GM23248 (cell line): ENCODE results near the gene SLC66A1. TPM values are rescaled to one million over a fixed set of nuclear protein-coding genes. Genes with fewer than 3 reads are reported as not detected.

Experiments used
- DNase-seq: peaks from one replicate; pipeline ENCODE4 v3.0.0-alpha.2; 2015
- H2AFZ ChIP-seq: fragments of 200-600 bp; sonication (generic); 2 replicates; pipeline ENCODE4 v1.6.1; 2016; ENCODE audit warnings: antibody characterized with exemption
- H3F3A ChIP-seq: fragments of 200-600 bp; sonication (generic); 2 replicates; pipeline ENCODE4 v1.6.1; 2016; ENCODE audit warnings: mild to moderate bottlenecking, antibody characterized with exemption, mixed run types; ENCODE audit not compliant: insufficient read depth
- H3K27ac ChIP-seq: fragments of 200-600 bp; sonication (generic); 2 replicates; pipeline ENCODE4 v1.5.1; 2016; ENCODE audit warnings: mild to moderate bottlenecking
- H3K27me3 ChIP-seq: fragments of 200-600 bp; sonication (generic); replicated peaks from 2 replicates; pipeline ENCODE4 v1.6.1; 2016; ENCODE audit warnings: mild to moderate bottlenecking; ENCODE audit not compliant: insufficient read depth
- H3K36me3 ChIP-seq: fragments of 200-600 bp; sonication (generic); 2 replicates; pipeline ENCODE4 v1.6.1; 2016; ENCODE audit warnings: low read depth, mild to moderate bottlenecking
- H3K4me1 ChIP-seq: fragments of 200-600 bp; sonication (generic); 2 replicates; pipeline ENCODE4 v1.6.1; 2016; ENCODE audit warnings: mild to moderate bottlenecking; ENCODE audit not compliant: insufficient read depth
- H3K4me2 ChIP-seq: fragments of 200-600 bp; sonication (generic); one replicate; pipeline ENCODE4 v1.6.1; 2016; ENCODE audit warnings: mild to moderate bottlenecking; ENCODE audit not compliant: unreplicated experiment
- H3K4me3 ChIP-seq: fragments of 200-600 bp; sonication (generic); 2 replicates; pipeline ENCODE4 v1.5.1; 2016; ENCODE audit warnings: mild to moderate bottlenecking
- H3K79me2 ChIP-seq: fragments of 200-600 bp; sonication (generic); 2 replicates; pipeline ENCODE4 v1.6.1; 2016; ENCODE audit warnings: mild to moderate bottlenecking; ENCODE audit not compliant: insufficient read depth
- H3K9ac ChIP-seq: fragments of 200-600 bp; sonication (generic); 2 replicates; pipeline ENCODE4 v1.6.1; 2016; ENCODE audit warnings: mild to moderate bottlenecking
- H3K9me2 ChIP-seq: fragments of 200-600 bp; sonication (generic); 2 replicates; pipeline ENCODE4 v1.6.1; 2016; ENCODE audit warnings: mixed run types, mild to moderate bottlenecking, moderate library complexity; ENCODE audit not compliant: insufficient read depth
- H3K9me3 ChIP-seq: fragments of 200-600 bp; sonication (generic); one replicate; pipeline ENCODE4 v1.6.1; 2017; ENCODE audit warnings: low read depth
- H4K20me1 ChIP-seq: fragments of 200-600 bp; sonication (generic); 2 replicates; pipeline ENCODE4 v1.6.0; 2016; ENCODE audit not compliant: insufficient read depth
- EZH2 ChIP-seq: fragments of 200-600 bp; sonication (generic); IDR thresholded peaks from 2 replicates; pipeline ENCODE4 v1.6.1; 2018; ENCODE audit warnings: antibody characterized with exemption, mild to moderate bottlenecking; ENCODE audit not compliant: insufficient read depth, poor library complexity, severe bottlenecking
- EZH2phosphoT487 ChIP-seq: fragments of 200-600 bp; sonication (generic); IDR thresholded peaks from 2 replicates; pipeline ENCODE4 v1.6.1; 2018; ENCODE audit warnings: antibody characterized with exemption, moderate library complexity, mild to moderate bottlenecking, low read depth; ENCODE audit not compliant: insufficient read depth
- WGBS, 2 experiments: methylation state at CpG; one replicate each; pipeline ENCODE4 v1.1.6; 2015 to 2017; ENCODE audit warnings: low lambda C conversion rate in 2 of 2, low coverage in 1 of 2; ENCODE audit errors: missing lambda C conversion rate in 2 of 2; 5-methylcytosine and 5-hydroxymethylcytosine counted together
- in situ Hi-C: fragments of 300-500 bp; cut with MboI; formaldehyde crosslinking; loops from 2 replicates; pipeline ENCODE4 v1.15.0; 2020
- polyA plus RNA-seq: library from polyadenylated mRNA; unstranded; fragments of >200 nt; fragmentation: Nextera tagmentation; extraction: Ambion mirVana; gene quantifications from 2 replicates; pipeline ENCODE4 v1.2.1, GENCODE V29; 2016
- small RNA-seq: library from RNA; depleted of rRNA; stranded (forward); fragments of <200 nt; gene quantifications from one replicate; pipeline ENCODE3, GENCODE V24; 2014; ENCODE audit warnings: low read depth, low replicate concordance
- total RNA-seq: library from RNA; depleted of rRNA; stranded (reverse); fragments of >200 nt; shearing (Covaris generic); gene quantifications from 2 replicates; pipeline ENCODE4 v1.2.3, GENCODE V29; 2014; rRNA removed

Gene SLC66A1
- total and polyA plus RNA-seq, 2 experiments from 2014 or later, result 13.5 to 16.2 TPM

DNA sequence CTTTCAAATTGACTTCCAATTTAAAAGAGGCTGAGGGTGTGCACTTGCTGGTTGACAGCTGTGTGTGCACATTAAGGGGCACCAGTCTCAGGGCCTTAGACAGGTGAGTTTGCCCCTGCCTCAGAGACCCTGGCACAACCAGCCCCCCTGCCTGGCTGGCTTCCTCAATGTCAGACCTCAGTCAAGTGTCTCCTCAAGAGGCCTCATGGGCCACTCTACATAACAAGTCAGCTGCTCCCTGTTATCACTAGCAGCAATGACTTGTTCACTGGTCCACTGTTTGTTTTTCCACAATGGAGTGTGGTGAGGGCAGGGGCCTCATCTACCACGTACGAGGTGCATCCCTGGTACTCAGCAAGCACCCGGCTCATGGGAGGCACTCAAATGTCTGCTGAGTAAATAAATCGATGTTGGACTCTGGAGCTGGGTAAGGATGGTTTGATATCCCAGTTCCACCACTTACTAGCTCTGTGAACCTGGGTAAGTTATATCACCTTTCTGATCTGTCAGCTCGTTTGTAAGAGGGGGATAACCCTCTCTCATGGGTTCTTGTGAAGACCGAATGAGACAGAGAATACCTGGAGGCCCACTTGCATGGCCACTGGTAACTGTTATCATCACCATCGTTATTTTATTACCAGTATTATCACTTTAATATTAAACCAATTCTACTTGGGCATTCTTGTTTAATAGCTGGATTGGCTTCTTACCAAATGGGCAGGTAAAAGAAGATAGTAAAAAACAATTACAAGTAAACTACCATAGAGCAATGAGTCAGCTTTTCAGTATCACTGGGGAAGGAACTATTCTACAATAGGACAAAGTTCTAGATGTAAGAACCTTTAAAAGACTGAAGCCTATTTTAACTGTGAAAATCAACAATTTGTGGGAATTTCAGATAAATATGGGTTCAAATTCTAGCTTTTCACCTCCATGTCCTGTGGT is 64.6 kb downstream of the SLC66A1 start:
- no peak overlapping the region for H2AFZ ChIP-seq
- no peaks in the 10 kb centered on the region for H4K20me1 ChIP-seq
- DNase-seq, result no peak
- H3K4me2 ChIP-seq, result no peak overlapping the region
- in situ Hi-C loops, result no loop called here
- H3K27me3 ChIP-seq, result no peaks in the 10 kb centered on the region
- peaks cover 19% of the 10 kb centered on the region for H3F3A ChIP-seq
- H3K9me2 ChIP-seq, result no peaks in the 10 kb centered on the region
- peaks cover 21% of the 10 kb centered on the region for H3K4me1 ChIP-seq
- no peak overlapping the region for H3K27ac ChIP-seq
- 98 to 99% methylated on average over 7 of the region's 7 CpGs for WGBS, 2 experiments
- TF ChIP-seq EZH2 (no peak), EZH2phosphoT487 (no peak)
- peaks cover 34% of the 10 kb centered on the region for H3K36me3 ChIP-seq
- peaks cover 97% of the 10 kb centered on the region for H3K79me2 ChIP-seq
- no peaks in the 10 kb centered on the region for H3K9me3 ChIP-seq
- no peak overlapping the region for H3K4me3 ChIP-seq
- no peak overlapping the region for H3K9ac ChIP-seq

DNA sequence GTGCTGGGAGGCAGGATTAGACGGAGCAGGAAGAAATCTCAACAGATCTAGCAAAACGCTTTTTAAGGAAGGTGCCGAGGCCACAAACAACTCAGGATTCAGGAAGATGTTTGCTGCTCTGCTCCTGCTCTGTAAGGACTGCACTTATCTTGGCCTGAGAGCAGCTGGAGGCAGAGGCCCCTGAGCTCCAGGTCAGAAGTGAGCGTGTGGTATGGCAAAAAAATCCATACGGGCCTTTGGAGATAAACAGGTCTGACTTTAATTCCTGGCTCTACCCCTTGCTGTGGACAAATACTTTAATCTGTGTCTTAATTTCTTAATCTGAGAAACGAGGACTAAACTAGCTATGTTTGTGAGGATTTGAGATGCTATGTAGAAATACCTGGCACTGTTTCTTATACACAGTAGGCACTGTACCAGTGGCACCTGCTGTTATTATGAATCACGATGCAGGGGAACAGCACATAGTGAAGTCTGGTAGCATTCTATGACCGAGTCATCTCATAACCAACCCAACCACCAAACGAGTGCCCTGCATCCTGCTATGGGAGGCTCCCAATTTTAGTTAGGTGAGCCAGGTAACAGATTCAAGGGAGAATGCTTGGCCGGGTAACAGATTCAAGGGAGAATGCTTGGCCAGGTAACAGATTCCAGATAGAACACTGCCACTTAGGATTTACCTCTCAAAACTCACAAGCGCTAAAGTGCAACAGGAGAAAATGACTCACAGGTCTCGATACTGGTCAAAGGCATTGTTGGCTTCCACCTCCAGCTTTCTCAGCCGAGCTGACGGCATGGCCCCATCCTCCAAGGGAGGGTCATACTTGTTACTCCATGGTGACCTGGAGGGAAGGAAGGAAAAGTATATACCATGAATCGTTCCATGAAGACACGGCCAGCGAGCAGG is 65.9 kb downstream of the SLC66A1 start:
- Histone ChIP-seq H4K20me1 (no peaks in the 10 kb centered on the region), H3K27ac (no peak overlapping the region), H3K9me3 (no peaks in the 10 kb centered on the region), H3K36me3 (peaks cover 34% of the 10 kb centered on the region), H3K4me2 (no peak overlapping the region), H3F3A (peaks cover 8% of the 10 kb centered on the region), H2AFZ (no peak overlapping the region), H3K9ac (no peak overlapping the region), H3K79me2 (peaks cover 99% of the 10 kb centered on the region), H3K4me3 (no peak overlapping the region), H3K27me3 (no peaks in the 10 kb centered on the region), H3K4me1 (peaks cover 8% of the 10 kb centered on the region), H3K9me2 (no peaks in the 10 kb centered on the region)
- DNase-seq, result no peak
- TF ChIP-seq EZH2phosphoT487, result no peak
- no peak for TF ChIP-seq EZH2
- in situ Hi-C loops, result no loop called here
- 86 to 89% methylated on average over 17 of the region's 17 CpGs for WGBS, 2 experiments

Small RNAs within 50 kb of the gene (small RNA-seq; reads per million reads assigned to genes)
- gene RNU6-1099P, result not detected

Other genes with a start within 250 kb of the SLC66A1 start
- 63.7 and 69.9 TPM in 2 replicates for gene UBR4, start 102.1 kb upstream of the SLC66A1 start, total RNA-seq
- 45.4 and 49.4 TPM in 2 replicates for gene UBR4, start 102.1 kb upstream of the SLC66A1 start, polyA plus RNA-seq
- gene EMC1, start 60.8 kb upstream of the SLC66A1 start, total RNA-seq, result 58.7 and 69.4 TPM in 2 replicates
- gene EMC1, start 60.8 kb upstream of the SLC66A1 start, polyA plus RNA-seq, result 54.5 and 56.9 TPM in 2 replicates
- 26.9 and 37.1 TPM in 2 replicates for gene MRTO4, start 60.5 kb upstream of the SLC66A1 start, total RNA-seq
- gene MRTO4, start 60.5 kb upstream of the SLC66A1 start, polyA plus RNA-seq, result 36.6 and 38.4 TPM in 2 replicates
- gene AKR7A3, start 23.6 kb upstream of the SLC66A1 start, total RNA-seq, result 0.11 and 0.51 TPM in 2 replicates
- gene AKR7A3, start 23.6 kb upstream of the SLC66A1 start, polyA plus RNA-seq, result 0.18 and 0.24 TPM in 2 replicates
- 93.1 and 116 TPM in 2 replicates for gene AKR7A2, start 182 bp upstream of the SLC66A1 start, total RNA-seq
- 96.6 and 97.1 TPM in 2 replicates for gene AKR7A2, start 182 bp upstream of the SLC66A1 start, polyA plus RNA-seq
- gene CAPZB, start 173.2 kb downstream of the SLC66A1 start, total RNA-seq, result 188 and 229 TPM in 2 replicates
- 494 and 506 TPM in 2 replicates for gene CAPZB, start 173.2 kb downstream of the SLC66A1 start, polyA plus RNA-seq